GM12878 (cell line): ENCODE data around the gene ZCCHC2. TPM values are rescaled to one million over a fixed set of nuclear protein-coding genes. Genes with fewer than 3 reads are reported as not detected.

Experiments
- ATAC-seq: fragments of 200-7000 bp; cut with Tn5 transposase; 3 replicates; pipeline ENCODE4 v1.9.1; 2020; ENCODE audit warnings: mild to moderate bottlenecking, moderate library complexity
- BruUV-seq: library from RNA; stranded (reverse); fragments of 400-500 nt; replicated peaks from 2 replicates; lab custom pipeline; 2021; lab: Mats Ljungman, UMichigan
- CTCF ChIA-PET: fragments of 300-600 bp; sonication (Branson Sonifier 250); formaldehyde crosslinking; extraction: SDS; loops from one replicate; lab custom pipeline; 2021; ENCODE audit warnings: inconsistent platforms; lab: Yijun Ruan, JAX
- POLR2A ChIA-PET: fragments of 350-600 bp; formaldehyde crosslinking; extraction: SDS; loops from one replicate; lab custom pipeline; 2021; ENCODE audit warnings: inconsistent platforms; lab: Charles Lee
- RAD21 ChIA-PET: fragments of 300-600 bp; sonication (Branson Sonifier 250); formaldehyde crosslinking; loops from one replicate; lab custom pipeline; 2023; ENCODE audit warnings: antibody characterized with exemption; ENCODE audit not compliant: unreplicated experiment; lab: Charles Lee
- SMC1A ChIA-PET: fragments of 300-600 bp; sonication (Branson Sonifier 250); formaldehyde crosslinking; loops from one replicate; lab custom pipeline; 2023; ENCODE audit not compliant: unreplicated experiment, uncharacterized antibody; lab: Charles Lee
- DNase-seq: peaks from one replicate; pipeline ENCODE4 v3.0.0-alpha.2; 2011; ENCODE audit warnings: low read depth, low spot score
- FAIRE-seq: peaks from 3 replicates; lab custom pipeline; 2011; peaks lifted over from hg19 to GRCh38; lab: Jason Lieb, UNC
- H2AFZ ChIP-seq: 2 replicates; pipeline ENCODE4 v1.6.0; 2011; ENCODE audit warnings: low read depth, low read length, control low read depth; ENCODE audit not compliant: control insufficient read depth
- H3K27ac ChIP-seq: 2 replicates; pipeline ENCODE4 v1.5.1; 2011; ENCODE audit warnings: control low read depth; ENCODE audit not compliant: control insufficient read depth, insufficient read depth
- H3K27me3 ChIP-seq, 2 experiments: replicated peaks in 1 of 2; 2 replicates each; pipeline versions ENCODE4 v1.6.0 to v1.6.1; 2011; ENCODE audit warnings: low read length in 1 of 2; ENCODE audit not compliant: control insufficient read depth in 2 of 2, insufficient read depth in 2 of 2
- H3K36me3 ChIP-seq, 2 experiments: 2 replicates each; pipeline ENCODE4 v1.5.1; 2011; ENCODE audit warnings: low read length in 1 of 2; ENCODE audit not compliant: control insufficient read depth in 2 of 2, insufficient read depth in 2 of 2
- H3K4me1 ChIP-seq: 2 replicates; pipeline ENCODE4 v1.6.1; 2011; ENCODE audit warnings: mild to moderate bottlenecking, low read length, moderate library complexity, mixed read lengths; ENCODE audit not compliant: control insufficient read depth, insufficient read depth
- H3K4me2 ChIP-seq: 2 replicates; pipeline ENCODE4 v1.6.0; 2011; ENCODE audit warnings: control low read depth; ENCODE audit not compliant: control insufficient read depth, insufficient read depth
- H3K4me3 ChIP-seq: fragments of 200-600 bp; sonication (generic); 2 replicates; pipeline ENCODE4 v1.5.1; 2016
- H3K79me2 ChIP-seq: 2 replicates; pipeline ENCODE4 v1.6.0; 2011; ENCODE audit warnings: low read length; ENCODE audit not compliant: control insufficient read depth, insufficient read depth
- H3K9ac ChIP-seq: 2 replicates; pipeline ENCODE4 v1.8.0; 2011; ENCODE audit warnings: low read length, control low read depth, mixed read lengths; ENCODE audit not compliant: control insufficient read depth, insufficient read depth
- H3K9me3 ChIP-seq: replicated peaks from 3 replicates; pipeline ENCODE4 v1.5.1; 2011; ENCODE audit warnings: mild to moderate bottlenecking, low read length; ENCODE audit not compliant: control insufficient read depth, insufficient read depth
- H4K20me1 ChIP-seq: 2 replicates; pipeline ENCODE4 v1.6.0; 2011; ENCODE audit not compliant: control insufficient read depth, insufficient read depth
- CHD2 ChIP-seq: IDR thresholded peaks from 2 replicates; pipeline ENCODE4 v1.6.1; 2011; ENCODE audit warnings: low read depth, low read length, improper control_type of control experiment, borderline replicate concordance
- CREB1 ChIP-seq: IDR thresholded peaks from 2 replicates; pipeline ENCODE4 v1.6.1; 2012; ENCODE audit warnings: low read depth, mild to moderate bottlenecking, inconsistent platforms
- HCFC1 ChIP-seq: fragments of 150-350 bp; IDR thresholded peaks from 2 replicates; pipeline ENCODE4 v1.6.1; 2014; ENCODE audit warnings: low read length
- RAD51 ChIP-seq: fragments of 450-650 bp; IDR thresholded peaks from 2 replicates; pipeline ENCODE4 v1.6.1; 2016; ENCODE audit warnings: moderate library complexity, mild to moderate bottlenecking, inconsistent platforms
- RFX5 ChIP-seq: IDR thresholded peaks from 2 replicates; pipeline ENCODE4 v1.6.1; 2011; ENCODE audit warnings: low read depth, low read length, improper control_type of control experiment
- WRNIP1 ChIP-seq: IDR thresholded peaks from 2 replicates; pipeline ENCODE4 v1.6.1; 2011; ENCODE audit warnings: low read depth, low read length, improper control_type of control experiment, borderline replicate concordance
- WGBS: methylation state at CpG from one replicate; pipeline ENCODE4 v1.1.6; 2016; ENCODE audit warnings: low lambda C conversion rate; ENCODE audit not compliant: insufficient replicate concordance, insufficient coverage; ENCODE audit errors: missing lambda C conversion rate; 5-methylcytosine and 5-hydroxymethylcytosine counted together
- in situ Hi-C: fragments of 300-500 bp; cut with MboI; formaldehyde crosslinking; loops from 9 replicates; pipeline ENCODE4 v1.14.3; 2018; ENCODE audit warnings: mixed read lengths
- intact Hi-C: fragments of 100-400 bp; cut with micrococcal nuclease; formaldehyde crosslinking; loops from one replicate; pipeline ENCODE4 v1.14.2; 2022; ENCODE audit not compliant: unreplicated experiment
- polyA plus RNA-seq, 11 experiments: library from polyadenylated mRNA; depleted of rRNA in 4 of 11; unstranded in 6 of 11; stranded (reverse) in 5 of 11; fragments of >200 nt; fragmentation: Nextera tagmentation in 4 of 11; fragmentation: Illumina TruSeq in 1 of 11; extraction: Ambion mirVana in 4 of 11; extraction: Trizol in 1 of 11; gene quantifications; 1 replicate in 1 of 11; 2 replicates in 10 of 11; pipeline versions ENCODE4 v1.2.1 to v1.2.3, GENCODE V29; 2011 to 2016; ENCODE audit warnings: inconsistent platforms in 2 of 11, missing spikeins in 2 of 11, low read depth in 1 of 11
- total RNA-seq, 4 experiments: library from RNA; depleted of rRNA in 3 of 4; stranded (reverse); fragments of >200 nt in 3 of 4; fragmentation: Illumina TruSeq in 1 of 4; extraction: Trizol in 1 of 4; gene quantifications; 2 replicates each; pipeline versions ENCODE4 v1.2.1 to v1.2.3, GENCODE V29; 2013 to 2021

ZCCHC2 gene
- total and polyA plus RNA-seq, 10 of the 15 experiments (the other 5 are each of a cell fraction or from before 2014, with no cell fraction given) = 1.7 to 17.4 (median 8.6) TPM

DNA sequence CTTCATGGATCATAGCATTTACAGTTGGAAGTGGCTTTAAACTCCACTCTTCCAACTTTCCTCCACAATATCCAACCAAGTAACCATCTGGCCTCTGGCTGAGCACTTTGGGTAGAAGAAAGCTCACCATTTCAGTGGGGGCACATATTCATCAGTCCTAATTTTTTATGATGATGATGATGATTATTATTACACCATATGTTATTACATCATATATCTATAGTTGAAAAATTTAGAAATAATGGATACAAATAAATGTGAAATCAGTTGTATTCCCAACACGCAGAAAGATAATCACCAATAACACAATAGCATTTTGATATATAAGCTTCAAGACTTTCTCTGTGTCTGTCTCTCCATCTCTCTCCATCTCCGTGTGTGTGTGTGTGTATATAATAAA, 26.6 kb upstream of the ZCCHC2 start (continued):
- TF ChIP-seq CHD2 (no peak), RAD51 (no peak), RFX5 (no peak), HCFC1 (no peak), CREB1 (no peak)
- TF ChIP-seq, all 136 proteins: peak for 0

- ATAC-seq = no peak
- SMC1A ChIA-PET = interaction anchor here (0.7 to 1.5 kb wide), 3 partner anchors 9 to 60 kb away, joined by 3 read pairs; no protein-coding TSS in a partner anchor
- H3K9ac ChIP-seq = no peak overlapping the region
- POLR2A ChIA-PET = no interaction called here
- no peaks in the 10 kb centered on the region for H4K20me1 ChIP-seq
- H2AFZ ChIP-seq = no peak overlapping the region
- BruUV-seq = no TSS peak
- H3K27me3 ChIP-seq = peaks cover 0 to 4% of the 10 kb centered on the region in 2 experiments; a peak in 3 of 4 replicates
- no peak overlapping the region for H3K4me2 ChIP-seq
- CTCF ChIA-PET = interaction anchor here (0.8 kb wide), 1 partner anchor 55 kb away, joined by 3 read pairs; no protein-coding TSS in a partner anchor
- no peaks in the 10 kb centered on the region for H3K9me3 ChIP-seq
- in situ Hi-C loops = no loop called here
- H3K27ac ChIP-seq = no peak overlapping the region
- no peaks in the 10 kb centered on the region for H3K79me2 ChIP-seq
- FAIRE-seq = no peak
- no peak for DNase-seq
- no peak for TF ChIP-seq WRNIP1
- no peak overlapping the region for H3K4me3 ChIP-seq
- no peaks in the 10 kb centered on the region for H3K4me1 ChIP-seq
- 59% methylated on average over 13 of the region's 13 CpGs for WGBS
- intact Hi-C loops = no loop called here
- H3K36me3 ChIP-seq = no peaks in the 10 kb centered on the region
- RAD21 ChIA-PET = no interaction called here
These were observed 25.5 kb upstream of the ZCCHC2 start for GRCh38 chr18:62497190-62497772.
